ENCODE measurements around the gene FANCD2OS.
"Not testable (repeated sequence)": the region's sequence is repeated elsewhere in the genome, so short reads cannot be mapped to it uniquely, and the experiment has no call there.

The FANCD2OS gene

GRCh38 chr3:10108091-10108490, at the start of gene FANCD2OS:
FANCD2OS (minus strand) TSS chr3:10108255; CDS start chr3:10104774, 3,481 bp downstream.
- DNase-seq (ENCODE audit: low read depth): no peak

DNA sequence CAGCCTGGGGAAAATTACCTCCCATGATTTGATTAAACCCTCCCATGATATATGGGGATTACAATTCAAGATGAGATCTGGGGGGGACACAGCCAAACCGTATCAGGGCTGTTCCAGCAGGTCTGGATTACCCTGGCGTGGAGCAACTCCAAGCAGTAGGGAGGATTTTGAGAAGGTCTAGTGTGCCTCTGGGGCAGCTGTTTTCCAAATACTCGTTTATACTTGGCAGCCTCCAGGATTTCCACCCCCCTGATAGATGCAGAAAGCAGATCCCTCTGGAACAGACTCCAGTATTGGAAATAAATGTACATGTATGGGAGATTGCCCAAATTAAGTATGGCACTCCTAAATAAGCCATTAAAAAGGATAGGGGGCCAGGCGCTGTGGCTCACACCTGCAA, 49.0 kb upstream of the FANCD2OS start:
- DNase-seq (ENCODE audit: low read depth): no peak

DNA sequence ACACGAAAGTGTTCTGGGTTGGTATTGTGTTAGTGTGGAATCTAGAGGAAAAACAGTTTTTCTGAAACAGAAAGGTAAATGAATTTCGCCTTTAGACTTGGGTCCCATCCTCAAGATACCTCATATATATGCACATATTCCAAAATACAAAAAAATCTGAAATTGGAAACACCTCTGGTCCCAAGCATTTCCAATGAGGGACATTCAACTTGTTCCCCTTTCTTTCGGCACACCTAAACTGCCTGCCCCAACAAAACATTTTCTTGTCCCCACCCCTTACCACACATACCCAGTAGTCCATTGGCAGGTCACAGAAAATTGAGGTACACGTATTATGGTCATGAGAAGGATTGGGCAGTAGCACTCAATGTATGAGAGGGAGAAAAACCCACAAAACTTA, 47.6 kb upstream of the FANCD2OS start:
- no peak for DNase-seq (ENCODE audit: low read depth)

DNA sequence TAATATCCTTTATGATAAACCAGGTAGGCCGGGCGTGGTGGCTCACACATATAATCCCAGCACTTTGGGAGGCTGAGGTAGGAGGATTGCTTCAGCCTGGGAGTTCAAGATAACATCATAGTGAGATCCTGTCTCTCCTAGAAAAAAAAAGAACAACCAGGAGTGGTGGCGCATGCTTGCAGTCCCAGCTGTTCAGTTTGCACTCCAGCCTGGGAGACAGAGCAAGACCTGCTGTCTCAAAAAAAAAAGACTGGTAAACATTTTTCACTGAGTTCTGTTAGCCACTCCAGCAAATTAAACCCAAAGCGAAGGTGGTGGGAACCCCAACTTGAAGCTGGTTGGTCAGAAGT, 47.0 kb upstream of the FANCD2OS start:
- DNase-seq (ENCODE audit: low read depth): no peak

GRCh38 chr3:10154335-10155122, 46.5 kb upstream of the FANCD2OS start:
- no peak for DNase-seq (ENCODE audit: low read depth)

DNA sequence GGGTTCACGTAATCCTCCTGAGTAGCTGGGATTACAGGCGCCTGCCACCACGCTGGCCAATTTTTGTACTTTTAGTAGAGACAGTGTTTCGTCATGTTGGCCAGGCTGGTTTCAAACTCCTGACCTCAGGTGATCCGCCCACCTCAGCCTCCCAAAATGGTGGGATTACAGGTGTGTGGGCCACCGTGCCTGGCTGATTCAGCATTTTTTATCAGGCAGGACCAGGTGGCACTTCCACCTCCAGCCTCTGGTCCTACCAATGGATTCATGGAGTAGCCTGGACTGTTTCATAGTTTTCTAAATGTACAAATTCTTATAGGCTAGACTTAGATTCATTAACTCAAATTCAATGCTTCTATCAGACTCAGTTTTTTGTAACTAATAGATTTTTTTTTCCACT, 42.9 kb upstream of the FANCD2OS start:
- no peak for DNase-seq (ENCODE audit: low read depth)

GRCh38 chr3:10149226-10149625, 41.2 kb upstream of the FANCD2OS start:
- DNase-seq (ENCODE audit: low read depth): no peak

GRCh38 chr3:10145685-10146084, 37.6 kb upstream of the FANCD2OS start:
- no peak for DNase-seq (ENCODE audit: low read depth)

DNA sequence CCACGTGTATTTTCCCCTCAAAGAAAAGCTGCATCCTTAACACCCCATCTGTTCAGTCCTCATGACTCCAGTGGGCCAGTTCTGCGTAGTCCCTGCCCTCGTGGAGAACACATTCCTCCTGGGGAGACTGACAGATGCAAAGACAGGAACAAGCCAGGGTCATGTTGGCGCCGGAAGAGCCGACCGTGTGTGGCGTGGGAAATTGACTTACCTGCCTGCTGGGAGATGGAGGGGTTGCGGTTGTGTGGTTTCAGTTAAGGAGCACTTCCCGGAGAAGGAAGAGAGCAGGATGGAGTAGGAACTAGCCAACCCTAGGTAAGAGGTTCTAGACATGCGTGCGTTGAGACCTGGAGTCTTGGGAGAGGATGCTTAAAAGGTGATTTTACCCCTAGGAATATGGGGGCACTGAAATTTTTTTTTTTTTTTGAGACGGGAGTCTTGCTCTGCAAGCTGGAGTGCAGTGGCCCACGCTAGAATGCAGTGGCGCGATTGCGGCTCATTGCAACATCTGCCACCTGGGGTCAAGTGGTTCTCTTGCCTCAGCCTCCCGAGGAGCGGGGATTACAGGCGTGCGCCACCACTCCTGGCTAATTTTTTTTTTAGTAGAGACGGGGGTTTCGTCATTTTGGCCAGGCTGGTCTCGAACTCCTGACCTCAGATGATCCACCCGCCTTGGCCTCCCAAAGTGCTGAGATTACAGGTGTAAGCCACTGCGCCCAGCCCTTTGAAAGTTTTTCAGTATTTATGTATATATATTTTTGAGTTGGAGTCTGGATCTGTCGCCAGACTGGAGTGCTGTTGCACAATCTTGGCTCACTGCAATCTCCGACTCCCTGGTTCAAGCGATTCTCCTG, 34.9 kb upstream of the FANCD2OS start:
- DNase-seq (ENCODE audit: low read depth): peak; percentile 51

- no peak for DNase-seq (ENCODE audit: low read depth)
Observed at GRCh38 chr3:10140996-10141546, 33.0 kb upstream of the FANCD2OS start.

DNA sequence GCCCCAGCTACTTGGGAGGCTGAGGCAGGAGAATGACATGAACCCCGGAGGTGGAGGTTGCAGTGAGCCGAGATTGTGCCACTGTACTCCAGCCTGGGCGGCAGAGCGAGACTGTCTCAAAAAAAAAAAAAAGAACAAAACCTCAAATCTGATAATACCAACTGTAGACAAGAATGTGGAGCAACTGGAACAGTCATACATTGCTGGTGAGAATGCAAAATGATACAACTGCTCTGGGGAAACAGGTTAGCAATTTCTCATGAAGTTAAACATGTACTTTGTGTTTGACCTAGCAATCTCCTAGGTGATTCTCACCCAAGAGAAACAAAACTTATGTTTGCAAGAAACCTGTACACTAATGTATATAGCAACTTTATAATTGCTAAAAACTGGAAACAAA, 29.1 kb upstream of the FANCD2OS start:
- peak; percentile 74 for DNase-seq (ENCODE audit: low read depth)

- no peak for DNase-seq (ENCODE audit: low read depth)
Observed at GRCh38 chr3:10136426-10137005, 28.5 kb upstream of the FANCD2OS start.

GRCh38 chr3:10135872-10136271, 27.8 kb upstream of the FANCD2OS start:
- not testable (repeated sequence) for DNase-seq (ENCODE audit: low read depth)

- peak; percentile 10 for DNase-seq (ENCODE audit: low read depth)
Observed at GRCh38 chr3:10122724-10123123, 14.7 kb upstream of the FANCD2OS start.

- no peak for DNase-seq (ENCODE audit: low read depth)
Observed at GRCh38 chr3:10121064-10121463, 13.0 kb upstream of the FANCD2OS start.

DNA sequence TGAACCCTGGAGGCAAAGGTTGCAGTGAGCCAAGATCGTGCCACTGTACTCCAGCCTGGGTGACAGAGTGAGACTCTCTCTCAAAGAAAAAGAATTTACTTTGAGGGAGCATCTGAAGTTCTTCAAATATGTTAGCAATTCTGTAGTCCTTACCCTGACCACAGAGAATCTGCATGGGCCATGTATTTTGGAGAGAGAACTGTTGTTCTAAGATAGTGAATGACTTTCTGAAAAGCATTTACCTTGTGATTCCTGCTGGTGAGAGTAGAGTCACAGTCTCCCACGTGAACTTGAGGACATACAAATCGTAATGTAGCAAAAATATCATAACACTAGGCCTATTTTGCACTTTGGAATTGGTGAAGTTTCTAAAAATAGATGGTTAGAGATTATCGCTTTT, 11.3 kb upstream of the FANCD2OS start:
- no peak for DNase-seq (ENCODE audit: low read depth)

DNA sequence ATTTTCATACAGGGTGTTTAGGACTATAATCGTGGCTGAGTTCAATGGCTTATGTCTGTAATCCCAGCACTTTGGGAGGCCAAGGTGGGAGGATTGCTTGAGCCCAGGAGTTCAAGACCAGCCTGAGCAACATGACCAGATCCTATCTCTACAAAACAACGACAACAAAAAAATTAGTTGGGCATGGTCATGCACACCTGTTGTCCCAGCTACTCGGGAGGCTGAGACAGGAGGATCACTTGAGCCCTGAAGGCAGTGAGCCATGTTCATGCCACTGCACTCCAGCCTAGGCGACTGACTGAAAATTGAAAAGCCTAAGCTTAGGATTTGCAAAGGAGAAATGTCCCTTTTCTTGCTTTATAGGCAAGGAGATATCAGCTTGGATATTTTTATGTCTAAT, 8.9 kb upstream of the FANCD2OS start:
- DNase-seq (ENCODE audit: low read depth): no peak

GRCh38 chr3:10116138-10116460, 8.0 kb upstream of the FANCD2OS start:
- DNase-seq (ENCODE audit: low read depth): peak; percentile 52

DNA sequence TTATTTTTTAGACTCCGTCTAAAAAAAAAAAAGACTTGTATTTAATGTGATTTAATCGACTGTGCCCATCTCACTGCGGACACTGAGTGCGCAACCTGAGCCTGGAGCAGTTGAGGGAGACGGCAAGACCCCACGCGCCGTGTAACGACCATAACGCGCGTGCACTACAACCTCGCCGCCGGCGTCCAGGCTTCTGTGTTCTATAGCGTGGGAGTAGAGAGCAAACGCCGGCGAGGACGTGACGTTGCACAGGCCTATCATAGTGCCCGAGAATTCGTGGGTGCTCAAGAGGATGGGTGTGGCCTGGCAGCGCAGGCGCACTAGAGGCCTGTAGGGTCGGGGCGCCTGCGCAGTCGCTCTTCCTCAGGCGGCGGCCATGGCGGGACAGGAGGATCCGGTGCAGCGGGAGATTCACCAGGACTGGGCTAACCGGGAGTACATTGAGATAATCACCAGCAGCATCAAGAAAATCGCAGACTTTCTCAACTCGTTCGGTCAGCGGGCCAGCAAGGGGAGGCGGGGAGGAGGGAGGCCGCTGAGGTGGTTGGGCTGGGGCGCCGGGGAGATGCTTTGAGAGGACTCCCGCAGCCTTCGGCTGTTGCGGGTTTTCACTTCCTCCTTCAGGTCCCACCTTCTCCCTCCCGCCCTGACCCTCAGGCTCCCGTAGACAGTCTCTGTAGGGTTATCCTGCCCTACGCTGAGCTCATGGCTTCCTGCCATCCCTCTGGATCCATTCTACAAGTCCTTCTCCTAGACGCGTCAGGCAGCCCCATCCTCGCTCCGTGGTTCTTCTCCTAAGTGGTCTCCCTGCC, 7.5 kb upstream of the FANCD2OS start, which contains the start of gene BRK1:
Gene BRK1, plus strand, starts transcription at position 350 of the 812 bp plus-strand sequence. Its CDS starts 27 bp downstream, at position 377.
- DNase-seq (ENCODE audit: low read depth): peak; percentile 94

DNA sequence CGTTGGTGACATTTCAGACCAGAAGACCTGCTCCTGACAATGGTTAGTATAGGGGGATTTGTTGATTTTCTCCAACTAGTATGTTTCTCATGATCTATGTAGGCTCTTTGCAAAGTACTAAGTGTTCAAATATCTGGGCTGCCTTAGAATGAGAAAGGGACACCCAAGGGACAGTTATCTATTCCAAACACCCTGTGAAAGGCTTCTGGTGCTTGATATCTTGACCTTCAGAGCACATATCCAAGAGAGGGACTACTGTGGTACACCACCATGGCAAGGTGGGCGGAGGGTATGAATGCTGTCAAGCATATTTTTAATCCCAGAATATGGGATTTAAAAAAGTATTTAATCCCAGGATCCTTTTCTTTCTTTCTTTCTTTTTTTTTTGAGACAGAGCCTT, 1.1 kb downstream of the FANCD2OS start:
- no peak for DNase-seq (ENCODE audit: low read depth)

GRCh38 chr3:10099041-10099440, 9.0 kb downstream of the FANCD2OS start:
- DNase-seq (ENCODE audit: low read depth): no peak

DNA sequence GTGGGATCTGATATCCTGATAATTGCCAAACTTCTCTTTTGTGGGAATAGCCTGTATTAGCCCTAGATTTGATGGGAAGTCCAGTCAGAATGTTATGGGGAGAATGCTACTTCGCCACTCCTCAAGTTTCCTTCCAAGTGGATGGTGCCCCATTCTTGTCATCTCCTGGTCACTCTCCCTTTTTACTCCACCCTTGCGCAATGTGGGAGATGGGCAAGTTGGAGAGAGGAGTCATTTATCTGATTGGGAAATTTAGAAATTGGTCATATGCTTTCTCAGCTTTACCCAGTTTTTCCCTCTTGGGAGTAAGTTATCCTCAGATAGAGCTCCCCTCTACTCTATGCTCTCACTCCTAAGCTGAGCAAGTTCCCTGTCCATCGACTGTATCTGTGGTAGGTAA, 14.4 kb downstream of the FANCD2OS start:
- no peak for DNase-seq (ENCODE audit: low read depth)
